Stimulated activated memory B cell treated with anti-CD40 and anti-IgM and Interleukin-4, amounts not matched to agents 10 μg/mL and 1 μg/mL and 100 μg/mL, for 72 hours (primary cell): ENCODE results near the gene LSM14A.
"Not testable (repeated sequence)": the region's sequence is repeated elsewhere in the genome, so short reads cannot be mapped to it uniquely, and the experiment has no call there.

ENCODE experiments used
- ATAC-seq: fragments of 150-1000 bp; cut with Tn5 transposase; 2 replicates; pipeline ENCODE4 v1.10.0; 2021
- H3K27ac Mint-ChIP-seq: one replicate; pipeline ENCODE4 v1.8.0; 2022; ENCODE audit warnings: mild to moderate bottlenecking, mixed read lengths
- H3K27me3 Mint-ChIP-seq: one replicate; pipeline ENCODE4 v1.8.0; 2022; ENCODE audit warnings: mixed read lengths
- H3K36me3 Mint-ChIP-seq: one replicate; pipeline ENCODE4 v1.8.0; 2022; ENCODE audit warnings: mixed read lengths
- H3K4me1 Mint-ChIP-seq: one replicate; pipeline ENCODE4 v1.8.0; 2022; ENCODE audit warnings: mixed read lengths
- H3K4me3 Mint-ChIP-seq: one replicate; pipeline ENCODE4 v1.8.0; 2022; ENCODE audit warnings: mild to moderate bottlenecking, moderate library complexity, mixed read lengths
- H3K9me3 Mint-ChIP-seq: one replicate; pipeline ENCODE4 v1.8.0; 2022; ENCODE audit warnings: mixed read lengths

Gene LSM14A

GRCh38 chr19:34171877-34172660 is at the start of gene LSM14A:
Gene LSM14A, plus strand, starts transcription at chr19:34172504. Its CDS starts 139 bp downstream, at chr19:34172643.
- peaks cover 51% of the 10 kb centered on the region for H3K4me1 Mint-ChIP-seq
- no peaks in the 10 kb centered on the region for H3K9me3 Mint-ChIP-seq
- H3K27me3 Mint-ChIP-seq = no peaks in the 10 kb centered on the region
- peak within 1 kb of the TSS; percentile 99 for H3K27ac Mint-ChIP-seq
- peak; percentile 91 for ATAC-seq
- peaks cover 5% of the 10 kb centered on the region for H3K36me3 Mint-ChIP-seq
- H3K4me3 Mint-ChIP-seq = peak within 1 kb of the TSS; percentile 77

GRCh38 chr19:34124828-34125227 is 47.5 kb upstream of the LSM14A start:
- no peaks in the 10 kb centered on the region for H3K27me3 Mint-ChIP-seq
- no peaks in the 10 kb centered on the region for H3K36me3 Mint-ChIP-seq
- no peak overlapping the region for H3K4me3 Mint-ChIP-seq
- no peaks in the 10 kb centered on the region for H3K9me3 Mint-ChIP-seq
- no peaks in the 10 kb centered on the region for H3K4me1 Mint-ChIP-seq
- H3K27ac Mint-ChIP-seq = no peak overlapping the region
- no peak for ATAC-seq

- Mint-ChIP-seq H3K36me3 (no peaks in the 10 kb centered on the region), H3K27ac (no peak overlapping the region), H3K27me3 (no peaks in the 10 kb centered on the region), H3K4me1 (no peaks in the 10 kb centered on the region), H3K4me3 (no peak overlapping the region), H3K9me3 (no peaks in the 10 kb centered on the region)
- no peak for ATAC-seq
These were observed 45.3 kb upstream of the LSM14A start for GRCh38 chr19:34126966-34127365.

- H3K27me3 Mint-ChIP-seq = no peaks in the 10 kb centered on the region
- H3K9me3 Mint-ChIP-seq = no peaks in the 10 kb centered on the region
- no peak for ATAC-seq
- no peaks in the 10 kb centered on the region for H3K4me1 Mint-ChIP-seq
- no peak overlapping the region for H3K4me3 Mint-ChIP-seq
- H3K27ac Mint-ChIP-seq = no peak overlapping the region
- H3K36me3 Mint-ChIP-seq = no peaks in the 10 kb centered on the region
These were observed 44.6 kb upstream of the LSM14A start for GRCh38 chr19:34127684-34128189.

GRCh38 chr19:34128558-34129250 is 43.6 kb upstream of the LSM14A start:
- Mint-ChIP-seq H3K4me1 (no peaks in the 10 kb centered on the region), H3K27me3 (no peaks in the 10 kb centered on the region), H3K27ac (no peak overlapping the region), H3K36me3 (no peaks in the 10 kb centered on the region), H3K4me3 (no peak overlapping the region), H3K9me3 (no peaks in the 10 kb centered on the region)
- ATAC-seq = no peak

GRCh38 chr19:34131100-34131499 is 41.2 kb upstream of the LSM14A start:
- H3K27ac Mint-ChIP-seq = no peak overlapping the region
- H3K4me3 Mint-ChIP-seq = no peak overlapping the region
- H3K36me3 Mint-ChIP-seq = no peaks in the 10 kb centered on the region
- H3K27me3 Mint-ChIP-seq = no peaks in the 10 kb centered on the region
- H3K9me3 Mint-ChIP-seq = no peaks in the 10 kb centered on the region
- H3K4me1 Mint-ChIP-seq = peaks cover 10% of the 10 kb centered on the region
- ATAC-seq = no peak

- not testable (repeated sequence) for H3K9me3 Mint-ChIP-seq, ATAC-seq, H3K4me1 Mint-ChIP-seq, H3K27ac Mint-ChIP-seq, H3K4me3 Mint-ChIP-seq, H3K27me3 Mint-ChIP-seq, H3K36me3 Mint-ChIP-seq
These were observed 40.2 kb upstream of the LSM14A start for GRCh38 chr19:34132145-34132544.

- H3K27ac Mint-ChIP-seq, H3K36me3 Mint-ChIP-seq, ATAC-seq, H3K9me3 Mint-ChIP-seq, H3K4me1 Mint-ChIP-seq, H3K4me3 Mint-ChIP-seq, H3K27me3 Mint-ChIP-seq: not testable (repeated sequence)
These were observed 39.6 kb upstream of the LSM14A start for GRCh38 chr19:34132706-34133105.

- Mint-ChIP-seq H3K9me3 (no peaks in the 10 kb centered on the region), H3K36me3 (no peaks in the 10 kb centered on the region), H3K4me3 (peak overlapping the region; percentile 90), H3K27me3 (no peaks in the 10 kb centered on the region), H3K4me1 (peaks cover 10% of the 10 kb centered on the region), H3K27ac (peak overlapping the region; percentile 92)
- peak; percentile 97 for ATAC-seq
These were observed 37.9 kb upstream of the LSM14A start for GRCh38 chr19:34134190-34135053.

- ATAC-seq = no peak
- no peaks in the 10 kb centered on the region for H3K9me3 Mint-ChIP-seq
- H3K27me3 Mint-ChIP-seq = no peaks in the 10 kb centered on the region
- H3K4me3 Mint-ChIP-seq = peak overlapping the region; percentile 90
- peaks cover 10% of the 10 kb centered on the region for H3K4me1 Mint-ChIP-seq
- peak overlapping the region; percentile 92 for H3K27ac Mint-ChIP-seq
- no peaks in the 10 kb centered on the region for H3K36me3 Mint-ChIP-seq
These were observed 37.1 kb upstream of the LSM14A start for GRCh38 chr19:34135054-34135800.

GRCh38 chr19:34135821-34136611 is 36.3 kb upstream of the LSM14A start:
- peak overlapping the region; percentile 92 for H3K27ac Mint-ChIP-seq
- H3K4me3 Mint-ChIP-seq = peak overlapping the region; percentile 90
- ATAC-seq = no peak
- H3K9me3 Mint-ChIP-seq = no peaks in the 10 kb centered on the region
- no peaks in the 10 kb centered on the region for H3K36me3 Mint-ChIP-seq
- no peaks in the 10 kb centered on the region for H3K27me3 Mint-ChIP-seq
- peaks cover 10% of the 10 kb centered on the region for H3K4me1 Mint-ChIP-seq

GRCh38 chr19:34141025-34141424 is 31.3 kb upstream of the LSM14A start:
- Mint-ChIP-seq H3K4me3 (no peak overlapping the region), H3K27me3 (no peaks in the 10 kb centered on the region), H3K4me1 (no peaks in the 10 kb centered on the region), H3K36me3 (no peaks in the 10 kb centered on the region), H3K27ac (no peak overlapping the region), H3K9me3 (no peaks in the 10 kb centered on the region)
- ATAC-seq = no peak

- Mint-ChIP-seq H3K4me1 (no peaks in the 10 kb centered on the region), H3K27ac (no peak overlapping the region), H3K9me3 (no peaks in the 10 kb centered on the region), H3K4me3 (no peak overlapping the region), H3K27me3 (no peaks in the 10 kb centered on the region), H3K36me3 (no peaks in the 10 kb centered on the region)
- no peak for ATAC-seq
These were observed 29.9 kb upstream of the LSM14A start for GRCh38 chr19:34142440-34142839.

- H3K27ac Mint-ChIP-seq = no peak overlapping the region
- no peaks in the 10 kb centered on the region for H3K36me3 Mint-ChIP-seq
- no peaks in the 10 kb centered on the region for H3K4me1 Mint-ChIP-seq
- no peaks in the 10 kb centered on the region for H3K9me3 Mint-ChIP-seq
- ATAC-seq = no peak
- H3K4me3 Mint-ChIP-seq = no peak overlapping the region
- H3K27me3 Mint-ChIP-seq = no peaks in the 10 kb centered on the region
These were observed 26.5 kb upstream of the LSM14A start for GRCh38 chr19:34145741-34146202.
